HepG2 (cell line): ENCODE results near the gene RB1. TPM values are rescaled to one million over a fixed set of nuclear protein-coding genes. Genes with fewer than 3 reads are reported as not detected.

ENCODE experiments used
- ATAC-seq: fragments of 200-7000 bp; cut with Tn5 transposase; 3 replicates; pipeline ENCODE4 v1.9.1; 2020; ENCODE audit warnings: mild to moderate bottlenecking, moderate library complexity
- BruUV-seq: library from RNA; stranded (reverse); fragments of 400-500 nt; replicated peaks from 2 replicates; lab custom pipeline; 2021; lab: Mats Ljungman, UMichigan
- CTCF ChIA-PET: fragments of 300-600 bp; formaldehyde crosslinking; extraction: SDS; loops from one replicate; lab custom pipeline; 2021; ENCODE audit warnings: low total read pairs, inconsistent platforms, low intra/inter-chr PET ratio; lab: Yijun Ruan, JAX
- POLR2A ChIA-PET: fragments of 350-600 bp; sonication (Branson Sonifier 250); formaldehyde crosslinking; loops from one replicate; lab custom pipeline; 2020; ENCODE audit warnings: antibody characterized with exemption, inconsistent platforms; lab: Yijun Ruan, JAX
- DNase-seq: peaks from one replicate; pipeline ENCODE4 v3.0.0-alpha.2; 2015; ENCODE audit warnings: low spot score
- FAIRE-seq: peaks from 3 replicates; lab custom pipeline; 2011; peaks lifted over from hg19 to GRCh38; lab: Jason Lieb, UNC
- H2AFZ ChIP-seq: one replicate; pipeline ENCODE4 v1.6.1; 2011; ENCODE audit warnings: low read length, inconsistent platforms
- H3K27ac ChIP-seq: fragments of 300-600 bp; 3 replicates; pipeline ENCODE4 v1.8.0; 2011; ENCODE audit warnings: mixed run types, mild to moderate bottlenecking, mixed read lengths, low read length, inconsistent platforms; ENCODE audit not compliant: insufficient read depth; ENCODE audit errors: extremely low read length
- H3K27me3 ChIP-seq, 2 experiments: fragments of 200-600 bp in 1 of 2; 2 replicates in 1 of 2; 3 replicates in 1 of 2; pipeline versions ENCODE4 v1.6.0 to v1.8.0; 2011; ENCODE audit warnings: low read length in 2 of 2, mild to moderate bottlenecking in 2 of 2, moderate library complexity in 2 of 2, inconsistent platforms in 1 of 2; ENCODE audit not compliant: insufficient read depth in 2 of 2, control insufficient read depth in 1 of 2
- H3K36me3 ChIP-seq, 2 experiments: fragments of 200-600 bp in 1 of 2; replicated peaks in 1 of 2; 2 replicates in 1 of 2; 3 replicates in 1 of 2; pipeline versions ENCODE4 v1.5.1 to v1.8.0; 2011; ENCODE audit warnings: low read length in 2 of 2, inconsistent platforms in 1 of 2; ENCODE audit not compliant: insufficient read depth in 2 of 2, control insufficient read depth in 1 of 2
- H3K4me1 ChIP-seq: 2 replicates; pipeline ENCODE4 v1.5.1; 2012; ENCODE audit warnings: low read length, inconsistent platforms; ENCODE audit not compliant: insufficient read depth
- H3K4me2 ChIP-seq: 2 replicates; pipeline ENCODE4 v1.6.0; 2011; ENCODE audit warnings: low read depth, low read length, inconsistent platforms
- H3K4me3 ChIP-seq, 3 experiments: fragments of 200-600 bp in 1 of 3; sonication (generic), shearing (Covaris generic) in 1 of 3; replicated peaks in 1 of 3; 2 replicates each; pipeline ENCODE4 v1.5.1; 2011 to 2016; ENCODE audit warnings: low read length in 3 of 3, inconsistent platforms in 2 of 3, low read depth in 2 of 3, mild to moderate bottlenecking in 2 of 3, control low read depth in 1 of 3, mixed read lengths in 1 of 3; ENCODE audit not compliant: insufficient read depth in 1 of 3
- H3K79me2 ChIP-seq: one replicate; pipeline ENCODE4 v1.6.1; 2011; ENCODE audit warnings: low read length, inconsistent platforms; ENCODE audit not compliant: insufficient read depth
- H3K9ac ChIP-seq: 2 replicates; pipeline ENCODE4 v1.6.0; 2011; ENCODE audit warnings: mild to moderate bottlenecking, low read depth, low read length, inconsistent platforms; ENCODE audit not compliant: insufficient read depth
- H3K9me3 ChIP-seq: 2 replicates; pipeline ENCODE4 v1.5.1; 2012; ENCODE audit warnings: mild to moderate bottlenecking, low read length
- H4K20me1 ChIP-seq: 2 replicates; pipeline ENCODE4 v1.6.0; 2011; ENCODE audit warnings: inconsistent platforms, mild to moderate bottlenecking, low read length, moderate library complexity; ENCODE audit not compliant: insufficient read depth
- CC2D1A ChIP-seq: sonication (generic); formaldehyde crosslinking; IDR thresholded peaks from 2 replicates; pipeline ENCODE4 v1.8.1; 2023; ENCODE audit warnings: mild to moderate bottlenecking, missing genetic modification reagents
- GABPA ChIP-seq, 2 experiments: IDR thresholded peaks; 2 replicates each; pipeline ENCODE4 v1.6.1; 2011 to 2016; ENCODE audit warnings: low read depth in 2 of 2, low read length in 1 of 2, missing biosample characterization in 1 of 2, missing genetic modification characterization in 1 of 2
- GATAD1 ChIP-seq: IDR thresholded peaks from 2 replicates; pipeline ENCODE4 v1.6.1; 2016; ENCODE audit warnings: missing genetic modification reagents, missing compliant biosample characterization
- HNF4G ChIP-seq, 2 experiments: sonication (generic) in 1 of 2; formaldehyde crosslinking in 1 of 2; IDR thresholded peaks; 2 replicates each; pipeline versions ENCODE4 v1.4.0 to v1.6.1; 2011 to 2020; ENCODE audit warnings: borderline replicate concordance in 2 of 2, low read depth in 2 of 2, mild to moderate bottlenecking in 2 of 2, low read length in 1 of 2, missing genetic modification reagents in 1 of 2, moderate library complexity in 1 of 2
- KLF9 ChIP-seq: IDR thresholded peaks from 2 replicates; pipeline ENCODE4 v1.6.1; 2016; ENCODE audit warnings: low read depth
- SAFB2 ChIP-seq: sonication (generic); formaldehyde crosslinking; IDR thresholded peaks from 2 replicates; pipeline ENCODE4 v1.5.1; 2020; ENCODE audit warnings: missing genetic modification reagents, low read depth, mild to moderate bottlenecking, borderline replicate concordance
- SALL2 ChIP-seq: sonication (generic); formaldehyde crosslinking; IDR thresholded peaks from 2 replicates; pipeline ENCODE4 v1.8.1; 2023; ENCODE audit warnings: mild to moderate bottlenecking, missing genetic modification reagents, inconsistent platforms
- SNAPC2 ChIP-seq: sonication (generic); formaldehyde crosslinking; IDR thresholded peaks from 2 replicates; pipeline ENCODE4 v1.8.1; 2022; ENCODE audit warnings: mild to moderate bottlenecking, missing genetic modification reagents
- ZFY ChIP-seq: sonication (generic); formaldehyde crosslinking; IDR thresholded peaks from 2 replicates; pipeline ENCODE4 v1.4.0; 2020; ENCODE audit warnings: missing genetic modification reagents
- ZNF550 ChIP-seq: sonication (generic); formaldehyde crosslinking; IDR thresholded peaks from 2 replicates; pipeline ENCODE4 v1.4.0; 2020; ENCODE audit warnings: mild to moderate bottlenecking, missing genetic modification reagents, borderline replicate concordance
- WGBS: methylation state at CpG from one replicate; pipeline ENCODE4 v1.1.6; 2017; ENCODE audit warnings: low lambda C conversion rate; 5-methylcytosine and 5-hydroxymethylcytosine counted together
- in situ Hi-C: cut with HindIII; loops from 2 replicates; pipeline ENCODE4 v1.10.0; 2017; ENCODE audit warnings: low pct_unique_long_range_greater_than_20kb; ENCODE audit not compliant: extremely low pct_ligation_motif_present
- intact Hi-C: fragments of 100-400 bp; cut with micrococcal nuclease; formaldehyde crosslinking; loops from one replicate; pipeline ENCODE4 v1.10.0; 2022; ENCODE audit not compliant: unreplicated experiment
- polyA plus RNA-seq, 8 experiments: library from polyadenylated mRNA; depleted of rRNA in 3 of 8; stranded (reverse) in 7 of 8; unstranded in 1 of 8; fragments of >200 nt; fragmentation: Illumina TruSeq in 4 of 8; extraction: Trizol in 4 of 8; gene quantifications; 2 replicates each; pipeline versions ENCODE4 v1.2.1 to v1.2.3, GENCODE V29; 2011 to 2016; ENCODE audit warnings: low read depth in 4 of 8, missing spikeins in 1 of 8, mixed read lengths in 1 of 8; ENCODE audit not compliant: insufficient read depth in 1 of 8
- total RNA-seq, 5 experiments: library from RNA; depleted of rRNA; stranded (reverse); fragments of >200 nt; fragmentation: Illumina TruSeq; extraction: Trizol; gene quantifications; 2 replicates each; pipeline ENCODE4 v1.2.3, GENCODE V29; 2016; ENCODE audit warnings: low read depth in 1 of 5
- TF ChIP-seq, protein P1 (sequence below): IDR thresholded peaks from 2 replicates; pipeline ENCODE4 v1.6.1; 2016; ENCODE audit warnings: missing compliant biosample characterization, missing genetic modification reagents, borderline replicate concordance
- TF ChIP-seq, protein P2 (sequence below): sonication (generic); formaldehyde crosslinking; IDR thresholded peaks from 2 replicates; pipeline ENCODE4 v1.5.0; 2020; ENCODE audit warnings: missing genetic modification reagents
- TF ChIP-seq, protein P3 (sequence below): sonication (generic); formaldehyde crosslinking; IDR thresholded peaks from 2 replicates; pipeline ENCODE4 v1.5.0; 2020; ENCODE audit warnings: missing genetic modification reagents

Gene RB1
- total and polyA plus RNA-seq, 2 of the 13 experiments (the other 11 are each of a cell fraction or from before 2014, with no cell fraction given), result 15.6 to 23.7 TPM

DNA sequence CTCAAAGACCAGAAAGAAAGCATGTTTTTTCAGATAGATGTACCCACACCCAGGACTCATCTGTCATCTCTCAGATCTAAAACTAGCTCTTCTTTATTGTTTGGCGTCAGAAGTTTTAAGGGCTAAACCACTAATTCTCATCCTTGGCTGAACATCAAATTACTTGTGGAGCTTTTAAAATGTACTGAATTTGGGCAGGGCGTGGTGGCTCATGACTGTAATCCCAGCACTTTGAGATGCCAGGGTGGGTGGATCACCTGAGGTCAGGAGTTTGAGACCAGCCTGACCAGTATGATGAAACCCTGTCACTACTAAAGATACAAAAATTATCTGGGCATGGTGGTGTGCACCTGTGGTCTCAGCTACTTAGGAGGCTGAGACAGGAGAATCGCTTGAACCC lies 181.9 kb downstream of the RB1 start:
- no peak overlapping the region for H3K4me2 ChIP-seq
- CTCF ChIA-PET, result no interaction called here
- no peaks in the 10 kb centered on the region; a peak in 1 of 5 replicates for H3K27me3 ChIP-seq
- H3K4me1 ChIP-seq, result peaks cover 7% of the 10 kb centered on the region; the same call in 1 of the 2 replicates
- intact Hi-C loops, result no loop called here
- BruUV-seq, result no TSS peak
- H3K36me3 ChIP-seq, result peaks cover 0 to 1% of the 10 kb centered on the region in 2 experiments; a peak in 1 of 5 replicates
- DNase-seq, result no peak
- POLR2A ChIA-PET, result no interaction called here
- no peaks in the 10 kb centered on the region for H3K9me3 ChIP-seq
- H3K9ac ChIP-seq, result no peak overlapping the region
- no peak for ATAC-seq
- no peak overlapping the region for H3K27ac ChIP-seq
- H3K79me2 ChIP-seq, result no peaks in the 10 kb centered on the region
- in situ Hi-C loops, result no loop called here
- FAIRE-seq, result no peak
- no peak overlapping the region for H2AFZ ChIP-seq
- H3K4me3 ChIP-seq, result no peak overlapping the region
- no peak for TF ChIP-seq ZFY (CRISPR knock-in tag)
- TF ChIP-seq, protein P1, sequence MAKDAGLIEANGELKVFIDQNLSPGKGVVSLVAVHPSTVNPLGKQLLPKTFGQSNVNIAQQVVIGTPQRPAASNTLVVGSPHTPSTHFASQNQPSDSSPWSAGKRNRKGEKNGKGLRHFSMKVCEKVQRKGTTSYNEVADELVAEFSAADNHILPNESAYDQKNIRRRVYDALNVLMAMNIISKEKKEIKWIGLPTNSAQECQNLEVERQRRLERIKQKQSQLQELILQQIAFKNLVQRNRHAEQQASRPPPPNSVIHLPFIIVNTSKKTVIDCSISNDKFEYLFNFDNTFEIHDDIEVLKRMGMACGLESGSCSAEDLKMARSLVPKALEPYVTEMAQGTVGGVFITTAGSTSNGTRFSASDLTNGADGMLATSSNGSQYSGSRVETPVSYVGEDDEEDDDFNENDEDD (CRISPR knock-in tag), result no peak
- TF ChIP-seq SALL2 (CRISPR knock-in tag), result no peak
- no peak for TF ChIP-seq KLF9 (CRISPR knock-in tag)
- TF ChIP-seq, all 625 proteins: peak for 0
- 96% methylated on average over 3 of the region's 3 CpGs for WGBS
- H4K20me1 ChIP-seq, result no peaks in the 10 kb centered on the region

DNA sequence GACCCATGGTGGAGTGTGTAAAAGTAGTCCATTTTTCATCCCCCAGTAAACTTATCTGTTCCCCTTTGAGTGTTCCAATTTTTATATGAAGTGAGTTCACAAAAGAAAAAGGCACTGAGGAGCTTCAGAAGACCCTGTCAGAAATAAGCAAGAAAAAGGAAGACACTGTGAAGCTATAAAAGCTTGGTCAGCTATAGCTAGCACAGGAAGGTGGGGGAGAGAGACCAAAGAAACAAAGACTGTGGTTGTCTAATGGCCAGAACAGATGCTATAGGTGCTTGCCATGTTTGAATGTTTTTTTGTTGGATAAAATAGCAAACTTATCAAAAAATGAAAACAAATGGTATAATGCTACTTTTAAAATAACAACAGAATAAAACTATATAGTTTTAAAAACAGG lies 182.8 kb downstream of the RB1 start:
- intact Hi-C loops, result no loop called here
- BruUV-seq, result no TSS peak
- H3K4me2 ChIP-seq, result no peak overlapping the region
- ATAC-seq, result no peak
- in situ Hi-C loops, result no loop called here
- H3K4me1 ChIP-seq, result peaks cover 7% of the 10 kb centered on the region; the same call in 1 of the 2 replicates
- H3K27me3 ChIP-seq, result no peaks in the 10 kb centered on the region; a peak in 1 of 5 replicates
- H4K20me1 ChIP-seq, result no peaks in the 10 kb centered on the region
- H3K79me2 ChIP-seq, result no peaks in the 10 kb centered on the region
- CTCF ChIA-PET, result no interaction called here
- DNase-seq, result no peak
- POLR2A ChIA-PET, result no interaction called here
- no peak overlapping the region for H2AFZ ChIP-seq
- H3K9ac ChIP-seq, result no peak overlapping the region
- no peak for FAIRE-seq
- no peak for TF ChIP-seq CC2D1A (CRISPR knock-in tag)
- no peak for TF ChIP-seq ZNF550 (CRISPR knock-in tag)
- TF ChIP-seq, protein P2, sequence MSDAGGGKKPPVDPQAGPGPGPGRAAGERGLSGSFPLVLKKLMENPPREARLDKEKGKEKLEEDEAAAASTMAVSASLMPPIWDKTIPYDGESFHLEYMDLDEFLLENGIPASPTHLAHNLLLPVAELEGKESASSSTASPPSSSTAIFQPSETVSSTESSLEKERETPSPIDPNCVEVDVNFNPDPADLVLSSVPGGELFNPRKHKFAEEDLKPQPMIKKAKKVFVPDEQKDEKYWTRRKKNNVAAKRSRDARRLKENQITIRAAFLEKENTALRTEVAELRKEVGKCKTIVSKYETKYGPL, result no peak
- no peak for TF ChIP-seq SNAPC2
- TF ChIP-seq HNF4G (IDR thresholded peaks at IDR 0.05; ENCODE audit: borderline replicate concordance, low read depth, low read length), result no peak
- no peak for TF ChIP-seq HNF4G (CRISPR knock-in tag; IDR thresholded peaks at IDR 0.05; ENCODE audit: borderline replicate concordance, low read depth)
- no peak for TF ChIP-seq GATAD1 (CRISPR knock-in tag)
- no peak for TF ChIP-seq GABPA (IDR thresholded peaks at IDR 0.05; ENCODE audit: low read depth, low read length)
- no peak for TF ChIP-seq GABPA (CRISPR knock-in tag; IDR thresholded peaks at IDR 0.05; ENCODE audit: low read depth)
- TF ChIP-seq SAFB2, result no peak
- TF ChIP-seq, protein P3, sequence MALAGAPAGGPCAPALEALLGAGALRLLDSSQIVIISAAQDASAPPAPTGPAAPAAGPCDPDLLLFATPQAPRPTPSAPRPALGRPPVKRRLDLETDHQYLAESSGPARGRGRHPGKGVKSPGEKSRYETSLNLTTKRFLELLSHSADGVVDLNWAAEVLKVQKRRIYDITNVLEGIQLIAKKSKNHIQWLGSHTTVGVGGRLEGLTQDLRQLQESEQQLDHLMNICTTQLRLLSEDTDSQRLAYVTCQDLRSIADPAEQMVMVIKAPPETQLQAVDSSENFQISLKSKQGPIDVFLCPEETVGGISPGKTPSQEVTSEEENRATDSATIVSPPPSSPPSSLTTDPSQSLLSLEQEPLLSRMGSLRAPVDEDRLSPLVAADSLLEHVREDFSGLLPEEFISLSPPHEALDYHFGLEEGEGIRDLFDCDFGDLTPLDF (CRISPR knock-in tag), result no peak
- TF ChIP-seq, all 625 proteins: peak for 0
- peaks cover 0 to 1% of the 10 kb centered on the region in 2 experiments; a peak in 1 of 5 replicates for H3K36me3 ChIP-seq
- no peak overlapping the region for H3K27ac ChIP-seq
- no peak overlapping the region for H3K4me3 ChIP-seq
- H3K9me3 ChIP-seq, result no peaks in the 10 kb centered on the region
